ENCODE results near the gene GRID1.
"Not testable (repeated sequence)": the region's sequence is repeated elsewhere in the genome, so short reads cannot be mapped to it uniquely, and the experiment has no call there.

The GRID1 gene

GRCh38 chr10:85976267-85976793 is 390.3 kb downstream of the GRID1 start:
- no peak for DNase-seq

- DNase-seq, result no peak
Measured at GRCh38 chr10:85971494-85971893, 395.1 kb downstream of the GRID1 start.

GRCh38 chr10:85967594-85967993 is 399.0 kb downstream of the GRID1 start:
- DNase-seq, result no peak

- DNase-seq, result no peak
Measured at GRCh38 chr10:85961479-85962067, 405.0 kb downstream of the GRID1 start.

GRCh38 chr10:85961073-85961472 is 405.5 kb downstream of the GRID1 start:
- DNase-seq, result peak; percentile 91

GRCh38 chr10:85959239-85959638 is 407.4 kb downstream of the GRID1 start:
- DNase-seq, result no peak

- DNase-seq, result no peak
Measured at GRCh38 chr10:85950921-85951320, 415.7 kb downstream of the GRID1 start.

- DNase-seq, result no peak
Measured at GRCh38 chr10:85946713-85947326, 419.8 kb downstream of the GRID1 start.

GRCh38 chr10:85936161-85936560 is 430.4 kb downstream of the GRID1 start:
- no peak for DNase-seq

GRCh38 chr10:85934586-85934985 is 432.0 kb downstream of the GRID1 start:
- DNase-seq, result no peak

- not testable (repeated sequence) for DNase-seq
Measured at GRCh38 chr10:85929993-85930392, 436.6 kb downstream of the GRID1 start.

GRCh38 chr10:85927952-85928665 is 438.5 kb downstream of the GRID1 start:
- DNase-seq, result peak; percentile 72

- no peak for DNase-seq
Measured at GRCh38 chr10:85926986-85927385, 439.6 kb downstream of the GRID1 start.

- DNase-seq, result peak; percentile 55
Measured at GRCh38 chr10:85926136-85926535, 440.5 kb downstream of the GRID1 start.

GRCh38 chr10:85925201-85925750 is 441.3 kb downstream of the GRID1 start:
- no peak for DNase-seq

- no peak for DNase-seq
Measured at GRCh38 chr10:85924382-85925102, 442.1 kb downstream of the GRID1 start.

GRCh38 chr10:85922356-85923129 is 444.1 kb downstream of the GRID1 start:
- DNase-seq, result peak; percentile 93

- DNase-seq, result peak; percentile 28
Measured at GRCh38 chr10:85921789-85922188, 444.8 kb downstream of the GRID1 start.

- no peak for DNase-seq
Measured at GRCh38 chr10:85920311-85920710, 446.3 kb downstream of the GRID1 start.

GRCh38 chr10:85919491-85920021 is 447.0 kb downstream of the GRID1 start:
- peak; percentile 87 for DNase-seq

- no peak for DNase-seq
Measured at GRCh38 chr10:85918371-85918770, 448.2 kb downstream of the GRID1 start.

- DNase-seq, result peak; percentile 17
Measured at GRCh38 chr10:85917601-85918000, 449.0 kb downstream of the GRID1 start.
